GM18526 (cell line): ENCODE measurements around the gene RB1.

Experiments
- POLR2A ChIP-seq: IDR thresholded peaks from 3 replicates; pipeline ENCODE4 v1.6.1; 2011; ENCODE audit not compliant: insufficient read length; ENCODE audit errors: extremely low read depth

Gene RB1

DNA sequence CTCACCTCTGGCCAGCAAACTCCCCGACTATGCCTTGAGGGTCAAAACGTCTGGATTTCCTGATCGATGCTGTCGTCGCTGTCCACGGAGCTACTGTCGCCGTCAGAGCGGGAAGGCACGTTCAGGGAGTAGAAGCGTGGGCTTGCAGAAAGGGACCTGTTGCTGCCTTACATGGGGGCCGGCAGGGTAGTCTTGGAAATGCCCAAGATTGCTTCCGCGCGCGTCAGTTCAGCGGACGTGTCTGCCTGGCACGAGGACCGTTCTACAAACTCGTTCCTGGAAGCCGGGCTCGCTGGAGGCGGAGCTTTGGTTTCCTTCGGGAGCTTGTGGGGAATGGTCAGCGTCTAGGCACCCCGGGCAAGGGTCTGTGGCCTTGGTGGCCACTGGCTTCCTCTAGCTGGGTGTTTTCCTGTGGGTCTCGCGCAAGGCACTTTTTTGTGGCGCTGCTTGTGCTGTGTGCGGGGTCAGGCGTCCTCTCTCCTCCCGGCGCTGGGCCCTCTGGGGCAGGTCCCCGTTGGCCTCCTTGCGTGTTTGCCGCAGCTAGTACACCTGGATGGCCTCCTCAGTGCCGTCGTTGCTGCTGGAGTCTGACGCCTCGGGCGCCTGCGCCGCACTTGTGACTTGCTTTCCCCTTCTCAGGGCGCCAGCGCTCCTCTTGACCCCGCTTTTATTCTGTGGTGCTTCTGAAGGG, 15.4 kb downstream of the RB1 start:
- TF ChIP-seq POLR2A, result no peak

- TF ChIP-seq POLR2A, result no peak
Observed at GRCh38 chr13:48319531-48320398, 16.2 kb downstream of the RB1 start.

DNA sequence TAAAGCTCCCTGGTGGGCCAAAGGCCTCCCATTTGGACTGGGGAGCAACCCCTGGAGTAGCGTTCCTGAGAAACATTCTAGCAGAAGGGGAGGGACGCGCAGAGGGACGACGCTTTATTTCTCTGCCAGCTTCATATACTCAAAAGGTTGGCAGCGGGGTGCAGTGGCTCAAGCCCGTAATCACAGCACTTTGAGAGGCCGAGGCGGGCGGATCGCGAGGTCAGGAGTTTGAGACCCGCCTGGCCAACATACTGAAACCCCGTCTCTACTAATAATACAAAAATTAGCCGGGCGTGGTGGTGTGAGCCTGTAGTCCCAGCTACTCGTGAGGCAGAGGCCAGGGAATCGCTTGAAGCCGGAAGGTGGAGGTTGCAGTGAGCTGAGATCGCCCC, 16.8 kb downstream of the RB1 start:
- no peak for TF ChIP-seq POLR2A

DNA sequence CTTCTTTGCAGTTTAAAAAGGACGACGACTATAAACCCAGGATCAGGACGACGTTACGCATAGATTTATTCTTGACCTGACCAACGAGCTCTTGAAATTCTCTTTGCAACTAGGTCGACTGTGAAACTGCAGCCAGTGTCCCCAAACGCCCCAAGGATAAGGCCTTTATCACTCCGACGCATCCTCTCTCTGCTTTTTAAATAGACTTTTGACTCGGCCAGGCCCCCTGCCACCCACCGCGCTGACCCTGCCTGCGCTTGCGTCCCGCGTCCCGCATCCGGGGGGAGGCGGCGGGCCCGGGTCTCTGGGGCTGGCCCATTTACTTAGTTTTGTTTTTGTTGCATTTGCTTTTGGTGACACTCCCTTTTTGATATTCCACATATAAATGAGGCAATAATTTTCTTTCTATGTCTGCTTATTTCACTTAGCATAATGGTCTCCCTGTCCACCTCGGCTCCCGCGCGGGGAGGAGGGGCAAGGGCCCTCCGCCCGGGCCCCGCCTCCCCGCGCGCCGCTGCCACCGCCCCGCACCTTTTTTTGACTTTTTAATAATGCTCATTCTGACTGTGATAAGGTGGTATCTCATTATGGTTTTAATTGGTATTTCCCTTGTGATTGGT, 17.4 kb downstream of the RB1 start:
- TF ChIP-seq POLR2A, result no peak

DNA sequence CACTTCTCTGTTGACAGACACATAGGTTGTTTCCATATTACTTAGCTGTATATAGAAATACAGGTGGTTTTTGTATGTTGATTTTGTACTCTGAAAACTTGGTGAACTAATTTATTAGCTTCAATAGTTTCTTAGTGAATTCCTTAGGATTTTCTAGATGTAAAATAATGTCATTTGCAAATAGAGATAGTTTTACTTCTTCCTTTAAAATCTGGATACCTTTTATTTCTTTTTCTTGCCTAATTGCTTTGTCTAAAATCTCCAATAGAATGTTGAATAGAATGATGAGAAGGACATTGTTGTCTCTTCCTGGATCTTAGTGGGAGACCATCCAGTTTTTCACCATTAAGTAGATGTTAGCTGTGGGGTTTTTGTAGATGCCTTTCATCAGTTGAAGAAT, 18.7 kb downstream of the RB1 start:
- TF ChIP-seq POLR2A, result no peak

- no peak for TF ChIP-seq POLR2A
Observed at GRCh38 chr13:48333976-48334375, 30.4 kb downstream of the RB1 start.

- TF ChIP-seq POLR2A, result no peak
Observed at GRCh38 chr13:48334534-48335127, 31.1 kb downstream of the RB1 start.

DNA sequence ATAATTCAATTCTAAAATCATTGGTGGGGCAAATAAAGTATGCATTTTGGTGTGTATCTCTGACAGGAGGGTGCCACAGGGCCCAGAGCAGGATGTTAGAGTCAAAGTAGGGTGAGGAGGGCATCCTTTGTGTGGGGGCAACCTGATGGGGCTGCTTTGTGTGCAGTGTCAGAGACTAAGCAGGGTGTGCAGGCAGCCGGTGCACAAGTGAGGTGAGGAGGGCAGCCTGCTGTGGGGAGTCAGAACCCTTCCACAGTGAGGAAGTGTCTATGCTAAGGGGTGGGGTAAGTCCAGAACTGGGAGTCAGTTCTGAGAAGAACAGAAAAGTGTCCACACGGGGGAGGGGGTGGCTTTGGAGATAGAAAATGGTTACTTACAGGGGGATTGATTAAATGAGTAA, 40.7 kb downstream of the RB1 start:
- TF ChIP-seq POLR2A, result no peak

DNA sequence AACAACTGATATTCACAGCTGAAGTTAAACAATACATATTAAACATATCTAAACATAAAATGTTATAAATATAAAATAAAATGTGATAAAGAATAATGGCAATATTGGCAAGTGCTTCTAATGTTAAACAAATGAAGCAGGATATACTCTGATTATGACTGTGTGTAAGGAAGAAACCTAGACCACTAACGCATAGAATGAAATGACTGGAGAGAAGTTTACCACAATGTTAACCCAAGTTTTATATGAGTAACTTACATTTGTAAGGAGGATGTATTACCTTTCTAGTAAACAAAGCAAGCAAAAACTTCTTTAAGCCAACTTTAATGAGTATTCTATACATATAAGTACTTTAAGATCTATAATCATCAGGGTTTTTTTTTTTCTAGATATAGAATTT, 43.0 kb downstream of the RB1 start:
- no peak for TF ChIP-seq POLR2A

GRCh38 chr13:48349525-48349924, 46.0 kb downstream of the RB1 start:
- TF ChIP-seq POLR2A, result no peak

GRCh38 chr13:48353590-48353989, 50.0 kb downstream of the RB1 start:
- TF ChIP-seq POLR2A, result no peak

DNA sequence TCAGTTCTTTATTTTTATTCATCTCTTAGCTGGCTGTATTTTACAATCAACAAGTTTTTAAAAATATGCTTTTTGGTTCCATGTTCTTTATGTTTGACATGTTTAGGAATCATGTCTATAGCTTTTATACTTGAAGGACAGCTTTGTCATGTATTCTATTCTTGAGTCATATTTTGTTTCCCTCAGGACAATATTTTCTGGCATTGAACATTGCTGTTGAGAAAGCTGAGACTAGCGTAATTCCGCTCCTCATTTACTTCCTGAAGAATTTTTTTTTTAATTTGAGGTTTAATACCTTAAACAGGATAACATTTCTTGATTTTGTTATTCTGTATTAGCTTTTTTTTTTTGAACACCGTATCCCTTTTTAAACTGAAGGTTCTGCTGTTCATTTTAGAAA, 53.2 kb downstream of the RB1 start:
- TF ChIP-seq POLR2A, result no peak

DNA sequence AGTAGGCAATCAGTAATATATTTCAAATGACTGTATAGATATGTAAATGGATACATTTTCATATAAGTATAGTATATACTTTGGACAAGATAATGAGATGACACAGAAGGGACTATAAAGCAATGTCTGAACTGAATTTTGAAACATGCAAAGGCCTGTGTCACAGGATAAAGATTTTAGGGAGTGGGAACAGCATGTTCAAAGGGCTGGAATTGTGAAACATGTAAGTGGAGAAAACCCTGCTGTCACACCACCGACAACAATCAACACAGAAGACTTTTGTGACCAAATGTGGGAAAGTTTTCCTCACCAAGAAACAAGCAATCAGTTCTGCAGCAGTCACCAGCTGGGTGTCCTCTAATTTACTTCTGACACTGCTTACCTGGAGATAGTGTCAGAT, 66.4 kb downstream of the RB1 start:
- TF ChIP-seq POLR2A, result no peak

DNA sequence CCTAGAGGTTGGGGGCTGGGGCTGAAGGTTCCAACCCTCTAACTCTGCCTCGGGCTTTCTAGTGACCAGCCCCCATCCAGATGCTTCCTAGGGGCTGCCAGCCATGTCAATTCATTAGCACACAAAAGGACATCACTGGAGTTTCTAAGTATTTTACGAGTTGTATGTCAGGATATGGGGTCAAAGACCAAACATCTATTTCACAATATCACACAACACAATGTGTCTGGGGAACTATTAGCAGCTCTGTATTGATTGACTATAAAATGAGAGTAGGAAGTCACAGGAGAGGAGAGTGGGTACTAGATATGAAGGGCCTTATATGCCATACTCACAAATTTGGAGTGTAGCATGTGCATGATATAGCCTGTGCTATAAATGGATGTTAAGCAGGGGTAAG, 67.3 kb downstream of the RB1 start:
- TF ChIP-seq POLR2A, result no peak

GRCh38 chr13:48377857-48378256, 74.3 kb downstream of the RB1 start:
- no peak for TF ChIP-seq POLR2A

DNA sequence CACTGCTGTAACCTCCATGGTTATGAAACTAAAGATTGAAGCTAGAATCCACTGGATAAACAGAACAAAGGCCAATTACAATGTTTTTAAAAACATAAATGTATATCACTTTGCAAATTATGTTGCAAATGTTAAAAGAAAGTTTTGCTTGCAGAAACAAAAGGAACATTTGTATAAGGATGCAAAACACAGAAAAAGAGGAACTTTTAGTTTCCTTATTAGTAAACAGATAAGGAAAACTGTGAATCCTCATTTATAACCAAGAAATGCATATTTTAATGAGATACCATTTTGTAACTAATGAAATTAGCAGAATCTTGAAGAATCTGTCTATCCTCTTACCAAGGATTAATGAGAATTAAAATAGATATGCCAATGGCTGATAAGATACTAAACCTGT, 77.0 kb downstream of the RB1 start:
- no peak for TF ChIP-seq POLR2A

DNA sequence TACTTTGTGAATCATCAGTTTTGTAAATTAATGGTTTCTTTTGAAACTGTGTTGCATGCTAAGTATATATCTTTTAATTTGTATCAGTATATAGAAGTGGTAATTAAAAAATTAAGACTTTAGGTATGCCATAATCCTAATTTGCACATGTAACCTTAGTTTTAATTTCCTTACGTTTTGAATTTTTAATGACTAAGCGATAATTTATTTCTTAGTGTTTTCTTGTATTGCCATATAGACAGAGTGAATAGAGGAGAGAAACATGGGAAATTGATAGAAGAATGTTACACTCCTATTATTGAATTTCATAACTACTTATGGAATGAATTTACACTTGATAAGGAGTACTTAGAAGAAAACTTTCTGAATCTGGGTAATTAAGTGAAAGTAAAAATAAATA, 79.8 kb downstream of the RB1 start:
- no peak for TF ChIP-seq POLR2A

DNA sequence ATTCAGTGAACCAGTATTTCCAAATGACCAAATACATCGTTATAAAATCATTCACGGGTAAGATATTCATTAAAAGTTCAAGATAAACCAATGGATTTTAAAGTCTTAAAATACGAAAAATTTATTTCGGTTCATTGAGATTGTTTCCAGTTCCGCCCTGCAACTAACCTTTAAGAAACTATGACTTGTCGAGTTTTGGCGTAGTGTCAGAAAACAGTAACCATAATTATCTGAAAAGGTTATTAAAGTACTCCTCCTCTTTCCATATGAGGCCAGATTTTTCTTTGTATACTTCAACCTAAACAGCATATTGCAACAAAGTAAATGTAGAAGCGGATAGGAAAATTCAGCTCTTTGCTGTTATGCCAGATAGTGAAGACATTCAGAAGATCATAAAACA, 83.3 kb downstream of the RB1 start:
- TF ChIP-seq POLR2A, result no peak
